SK-N-MC (cell line): ENCODE results near the gene GABRD.

Experiments
- DNase-seq: peaks from one replicate; pipeline ENCODE4 v3.0.0-alpha.2; 2011; ENCODE audit warnings: low read depth, low spot score
- H3K27ac ChIP-seq: fragments of 200-600 bp; sonication (generic); 2 replicates; pipeline ENCODE4 v1.5.1; 2016; ENCODE audit warnings: mixed run types
- H3K36me3 ChIP-seq: fragments of 200-600 bp; sonication (generic); 2 replicates; pipeline ENCODE4 v1.6.1; 2017; ENCODE audit warnings: antibody characterized with exemption, low read length, mixed read lengths; ENCODE audit not compliant: insufficient read depth
- H3K4me3 ChIP-seq: fragments of 200-600 bp; sonication (generic); 2 replicates; pipeline ENCODE4 v1.5.1; 2016
- H3K9ac ChIP-seq: fragments of 200-600 bp; sonication (generic); 2 replicates; pipeline ENCODE4 v1.8.0; 2017; ENCODE audit warnings: mixed run types, mixed read lengths; ENCODE audit not compliant: insufficient read length
- H3K9me3 ChIP-seq: fragments of 200-600 bp; sonication (generic); 2 replicates; pipeline ENCODE4 v1.6.1; 2017; ENCODE audit warnings: low read depth, mild to moderate bottlenecking, antibody characterized with exemption, low read length, moderate library complexity, mixed read lengths
- EZH2 ChIP-seq: fragments of 200-600 bp; sonication (generic); IDR thresholded peaks from one replicate; pipeline ENCODE4 v1.6.1; 2017; ENCODE audit warnings: antibody characterized with exemption
- FOXP2 ChIP-seq: optimal IDR thresholded peaks from 2 replicates; pipeline ENCODE3; 2011; ENCODE audit warnings: mild to moderate bottlenecking, moderate library complexity; ENCODE audit not compliant: insufficient read depth; ENCODE audit errors: extremely low read length, control extremely low read depth
- POLR2AphosphoS5 ChIP-seq: IDR thresholded peaks from 2 replicates; pipeline ENCODE4 v1.6.1; 2012; ENCODE audit warnings: mild to moderate bottlenecking, low read depth, low read length, borderline replicate concordance

GABRD gene

DNA sequence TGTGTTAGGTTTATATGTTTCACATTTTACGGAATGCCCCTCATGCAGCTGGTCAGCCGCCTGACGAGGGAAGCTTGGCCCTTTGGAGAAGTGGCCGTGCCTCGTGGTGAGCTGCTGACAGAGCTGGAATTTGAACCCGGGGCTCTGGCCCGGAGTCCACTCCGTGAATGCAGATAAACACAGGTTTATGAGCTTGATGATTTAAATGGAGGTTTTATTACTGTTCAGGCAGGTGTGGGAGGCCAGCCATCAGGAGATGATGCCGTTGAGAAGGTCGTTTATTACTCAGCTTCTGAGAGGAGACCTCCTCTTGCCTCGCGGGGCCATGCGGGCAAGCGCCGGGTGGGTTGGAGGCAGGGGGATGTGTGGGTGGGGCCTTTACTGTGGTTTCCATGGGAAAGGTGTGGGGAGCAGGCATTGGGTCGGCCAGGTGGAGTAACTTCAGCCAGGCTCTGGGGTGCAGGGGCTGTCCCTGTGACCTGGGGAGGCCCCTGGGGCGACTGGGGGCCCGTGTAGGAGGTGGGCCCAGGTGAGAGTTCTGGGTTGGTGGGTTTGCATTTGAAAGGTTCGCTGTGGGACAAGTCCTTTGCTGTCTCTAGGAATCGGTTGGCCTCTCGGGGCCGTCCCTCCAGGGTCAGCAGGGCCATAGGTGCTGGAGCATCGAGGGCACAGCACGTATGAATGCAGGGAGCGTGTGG is 53.1 kb downstream of the GABRD start:
- no peak for TF ChIP-seq POLR2AphosphoS5
- no peak for TF ChIP-seq FOXP2
- TF ChIP-seq EZH2, result no peak
- Histone ChIP-seq H3K36me3 (no peaks in the 10 kb centered on the region), H3K9ac (no peak overlapping the region), H3K9me3 (no peaks in the 10 kb centered on the region), H3K27ac (no peak overlapping the region), H3K4me3 (0 out of 2 replicates have a peak overlapping the region, but pooled peaks have one; percentile 1)
- DNase-seq, result no peak

- H3K9me3 ChIP-seq, result no peaks in the 10 kb centered on the region
- H3K4me3 ChIP-seq, result no peak overlapping the region
- H3K27ac ChIP-seq, result no peak overlapping the region
- DNase-seq, result no peak
- H3K36me3 ChIP-seq, result no peaks in the 10 kb centered on the region
- H3K9ac ChIP-seq, result no peak overlapping the region
- TF ChIP-seq POLR2AphosphoS5 (no peak), EZH2 (no peak), FOXP2 (no peak)
Observed at GRCh38 chr1:2072891-2073290, 53.7 kb downstream of the GABRD start.

- no peaks in the 10 kb centered on the region for H3K36me3 ChIP-seq
- H3K9me3 ChIP-seq, result peaks cover 3% of the 10 kb centered on the region; the same call in 1 of the 2 replicates
- no peak overlapping the region for H3K9ac ChIP-seq
- TF ChIP-seq EZH2 (peak; percentile 64), POLR2AphosphoS5 (no peak), FOXP2 (peak; percentile 57)
- H3K4me3 ChIP-seq, result no peak overlapping the region
- H3K27ac ChIP-seq, result no peak overlapping the region
- DNase-seq, result no peak
Observed at GRCh38 chr1:2073382-2074230, 54.5 kb downstream of the GABRD start.

DNA sequence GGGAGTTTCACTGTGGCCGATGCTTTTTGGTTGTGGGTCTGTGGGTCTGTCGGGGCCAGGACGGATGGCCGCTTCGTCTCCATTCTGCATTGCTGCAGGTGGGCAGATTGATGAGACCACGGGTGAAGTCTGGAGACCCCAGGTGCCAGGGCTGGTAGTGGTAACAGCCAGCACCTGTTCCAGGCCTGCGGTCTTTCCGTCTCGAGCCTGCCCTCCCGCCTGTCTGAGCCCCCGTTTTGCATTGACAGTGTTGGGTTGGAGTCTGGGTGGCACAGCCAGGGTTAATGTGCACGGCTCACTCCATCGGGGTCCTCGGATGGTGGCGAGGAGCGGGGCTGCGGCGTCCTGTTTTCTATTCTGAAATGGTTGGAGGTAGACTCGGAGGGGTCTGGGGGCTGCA is 55.3 kb downstream of the GABRD start:
- H3K27ac ChIP-seq, result no peak overlapping the region
- TF ChIP-seq FOXP2 (no peak), EZH2 (no peak), POLR2AphosphoS5 (no peak)
- no peak overlapping the region for H3K9ac ChIP-seq
- H3K4me3 ChIP-seq, result no peak overlapping the region
- no peaks in the 10 kb centered on the region for H3K36me3 ChIP-seq
- peaks cover 3% of the 10 kb centered on the region; the same call in 1 of the 2 replicates for H3K9me3 ChIP-seq
- no peak for DNase-seq

- Histone ChIP-seq H3K27ac (no peak overlapping the region), H3K9me3 (peaks cover 3% of the 10 kb centered on the region; the same call in 1 of the 2 replicates), H3K9ac (no peak overlapping the region), H3K36me3 (no peaks in the 10 kb centered on the region), H3K4me3 (no peak overlapping the region)
- TF ChIP-seq FOXP2 (no peak), EZH2 (no peak), POLR2AphosphoS5 (no peak)
- DNase-seq, result no peak
Observed at GRCh38 chr1:2074944-2075740, 56.0 kb downstream of the GABRD start.

- TF ChIP-seq FOXP2 (no peak), EZH2 (no peak), POLR2AphosphoS5 (no peak)
- Histone ChIP-seq H3K4me3 (no peak overlapping the region), H3K9me3 (peaks cover 3% of the 10 kb centered on the region; the same call in 1 of the 2 replicates)
Observed at GRCh38 chr1:2076826-2077225, 57.7 kb downstream of the GABRD start.

DNA sequence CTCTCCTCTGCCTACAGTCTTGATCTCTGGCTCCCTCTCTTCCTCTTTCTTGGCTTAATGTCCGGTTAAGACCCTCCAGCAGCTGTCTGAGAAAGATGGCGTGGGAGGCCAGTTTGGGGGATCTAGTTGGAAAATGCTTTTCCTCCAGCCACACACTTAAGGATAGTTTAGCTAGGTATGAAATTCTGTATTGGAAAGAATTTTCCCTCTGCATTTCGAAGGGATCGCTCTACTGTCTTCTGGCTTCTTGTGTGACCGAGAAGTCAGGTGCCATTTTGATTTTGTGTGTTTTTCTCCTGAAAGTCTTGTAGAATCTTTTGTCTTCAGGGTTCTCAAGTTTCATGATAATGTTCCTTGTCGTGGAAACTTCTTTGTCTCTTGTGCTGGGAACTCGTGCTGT is 59.0 kb downstream of the GABRD start:
- Histone ChIP-seq H3K4me3 (no peak overlapping the region), H3K27ac (no peak overlapping the region), H3K36me3 (no peaks in the 10 kb centered on the region), H3K9ac (no peak overlapping the region), H3K9me3 (peaks cover 3% of the 10 kb centered on the region; the same call in 1 of the 2 replicates)
- TF ChIP-seq EZH2 (no peak), FOXP2 (no peak)
- DNase-seq, result no peak

More at GRCh38 chr1:2076826-2077225, 57.7 kb downstream of the GABRD start:
- Histone ChIP-seq H3K9ac (no peak overlapping the region), H3K27ac (no peak overlapping the region), H3K36me3 (no peaks in the 10 kb centered on the region)
- DNase-seq, result no peak
